PC-3 (cell line): ENCODE results near the gene HMGXB4. TPM values are rescaled to one million over a fixed set of nuclear protein-coding genes. Genes with fewer than 3 reads are reported as not detected.

Experiments
- ATAC-seq: fragments of 200-7000 bp; cut with Tn5 transposase; 2 replicates; pipeline ENCODE4 v1.9.1; 2020; ENCODE audit warnings: mild to moderate bottlenecking, moderate library complexity
- BruUV-seq: library from RNA; stranded (reverse); fragments of 400-500 nt; replicated peaks from 2 replicates; lab custom pipeline; 2021; lab: Mats Ljungman, UMichigan
- CTCF ChIA-PET: fragments of 300-600 bp; sonication (Branson Sonifier 250); formaldehyde crosslinking; loops from one replicate; lab custom pipeline; 2022; ENCODE audit warnings: antibody characterized with exemption; lab: Charles Lee
- POLR2A ChIA-PET: fragments of 300-600 bp; sonication (Branson Sonifier 250); formaldehyde crosslinking; loops from one replicate; lab custom pipeline; 2022; ENCODE audit warnings: antibody characterized with exemption; ENCODE audit not compliant: unreplicated experiment; lab: Charles Lee
- DNase-seq: peaks from one replicate; pipeline ENCODE4 v3.0.0-alpha.2; 2015
- H2AFZ ChIP-seq: fragments of 300-600 bp; sonication (generic); 2 replicates; pipeline ENCODE4 v1.6.0; 2016; ENCODE audit warnings: antibody characterized with exemption, low read length
- H3F3A ChIP-seq: fragments of 300-600 bp; sonication (generic); one replicate; pipeline ENCODE4 v1.6.0; 2017; ENCODE audit warnings: antibody characterized with exemption, low read length, control low read depth, mild to moderate bottlenecking; ENCODE audit not compliant: unreplicated experiment
- H3K27ac ChIP-seq: fragments of 300-600 bp; sonication (generic); 2 replicates; pipeline ENCODE4 v1.5.1; 2016; ENCODE audit warnings: mild to moderate bottlenecking, low read length
- H3K27me3 ChIP-seq: fragments of 300-600 bp; sonication (generic); 2 replicates; pipeline ENCODE4 v1.6.1; 2016; ENCODE audit warnings: low read length, mixed read lengths
- H3K36me3 ChIP-seq: fragments of 300-600 bp; sonication (generic); 2 replicates; pipeline ENCODE4 v1.6.1; 2016; ENCODE audit warnings: low read depth, mixed run types, low read length, mixed read lengths
- H3K4me1 ChIP-seq: fragments of 300-600 bp; sonication (generic); 2 replicates; pipeline ENCODE4 v1.5.1; 2016; ENCODE audit warnings: low read length; ENCODE audit not compliant: insufficient read depth
- H3K4me2 ChIP-seq: fragments of 300-600 bp; sonication (generic); 2 replicates; pipeline ENCODE4 v1.6.0; 2016; ENCODE audit warnings: low read length
- H3K4me3 ChIP-seq: fragments of 300-600 bp; sonication (generic); 2 replicates; pipeline ENCODE4 v1.5.1; 2016; ENCODE audit warnings: mild to moderate bottlenecking, low read length, mixed read lengths
- H3K79me2 ChIP-seq: fragments of 300-600 bp; sonication (generic); 2 replicates; pipeline ENCODE4 v1.6.1; 2017; ENCODE audit warnings: low read length, mixed read lengths
- H3K9ac ChIP-seq: fragments of 300-600 bp; sonication (generic); 2 replicates; pipeline ENCODE4 v1.6.0; 2016; ENCODE audit warnings: mild to moderate bottlenecking, low read length
- H3K9me2 ChIP-seq: fragments of 300-600 bp; sonication (generic); replicated peaks from 2 replicates; pipeline ENCODE4 v1.6.1; 2016; ENCODE audit warnings: mixed run types, low read length, mixed read lengths
- H3K9me3 ChIP-seq: fragments of 300-600 bp; sonication (generic); 2 replicates; pipeline ENCODE4 v1.6.1; 2016; ENCODE audit warnings: low read length, mixed read lengths
- H4K20me1 ChIP-seq: fragments of 300-600 bp; sonication (generic); 2 replicates; pipeline ENCODE4 v1.6.1; 2016; ENCODE audit warnings: low read length, mixed read lengths
- CTCF ChIP-seq: fragments of 300-600 bp; sonication (generic); conservative IDR thresholded peaks from 2 replicates; pipeline ENCODE4 v1.5.1; 2017; ENCODE audit warnings: antibody characterized with exemption, low read depth, mild to moderate bottlenecking, low read length
- EZH2 ChIP-seq: fragments of 300-600 bp; sonication (generic); IDR thresholded peaks from one replicate; pipeline ENCODE4 v1.6.1; 2017; ENCODE audit warnings: antibody characterized with exemption, mild to moderate bottlenecking, low read length; ENCODE audit not compliant: unreplicated experiment
- EZH2phosphoT487 ChIP-seq: fragments of 300-600 bp; sonication (generic); IDR thresholded peaks from 2 replicates; pipeline ENCODE4 v1.6.1; 2018; ENCODE audit warnings: mild to moderate bottlenecking, antibody characterized with exemption, low read length, borderline replicate concordance
- intact Hi-C: fragments of 100-400 bp; cut with micrococcal nuclease; formaldehyde crosslinking; loops from 2 replicates; pipeline ENCODE4 v1.9.0; 2023
- total RNA-seq: library from RNA; depleted of rRNA; stranded (reverse); fragments of >200 nt; gene quantifications from 2 replicates; pipeline ENCODE4 v1.2.3, GENCODE V29; 2014

The HMGXB4 gene
- total RNA-seq, 1 experiment from 2014 or later = 12.9 TPM

- ATAC-seq = no peak
- H4K20me1 ChIP-seq = peaks cover 9% of the 10 kb centered on the region; the same call in 1 of the 2 replicates
- ChIA-PET POLR2A (no interaction called here), CTCF (no interaction called here)
- DNase-seq = no peak
- no peaks in the 10 kb centered on the region for H3K36me3 ChIP-seq
- no peaks in the 10 kb centered on the region for H3F3A ChIP-seq
- no peaks in the 10 kb centered on the region for H3K9me2 ChIP-seq
- H3K27me3 ChIP-seq = no peaks in the 10 kb centered on the region
- H3K9me3 ChIP-seq = no peaks in the 10 kb centered on the region
- no TSS peak for BruUV-seq
- H2AFZ ChIP-seq = no peak overlapping the region
- peaks cover 7% of the 10 kb centered on the region; the same call in 1 of the 2 replicates for H3K4me1 ChIP-seq
- H3K4me2 ChIP-seq = no peak overlapping the region
- peaks cover 20% of the 10 kb centered on the region for H3K79me2 ChIP-seq
- no peak overlapping the region for H3K4me3 ChIP-seq
- H3K27ac ChIP-seq = no peak overlapping the region
- TF ChIP-seq EZH2 (no peak), CTCF (no peak), EZH2phosphoT487 (no peak)
- no peak overlapping the region for H3K9ac ChIP-seq
- intact Hi-C loops = no loop called here
Measured at GRCh38 chr22:35253946-35254345, 3.3 kb upstream of the HMGXB4 start.

GRCh38 chr22:35257002-35257320, 332 bp upstream of the HMGXB4 start:
- Histone ChIP-seq H3K27ac (0 out of 2 replicates have a peak overlapping the region, but pooled peaks have one; percentile 60), H3K36me3 (peaks cover 5% of the 10 kb centered on the region; the same call in 1 of the 2 replicates), H3F3A (no peaks in the 10 kb centered on the region), H3K4me3 (peak overlapping the region; percentile 97), H3K79me2 (peaks cover 42% of the 10 kb centered on the region), H3K9me3 (no peaks in the 10 kb centered on the region), H4K20me1 (peaks cover 14% of the 10 kb centered on the region; the same call in 1 of the 2 replicates), H3K4me2 (peak overlapping the region; percentile 92), H3K9me2 (no peaks in the 10 kb centered on the region), H3K27me3 (no peaks in the 10 kb centered on the region), H3K4me1 (peaks cover 14% of the 10 kb centered on the region; the same call in 1 of the 2 replicates), H2AFZ (peak overlapping the region; percentile 99), H3K9ac (peak overlapping the region; percentile 99)
- ChIA-PET POLR2A (no interaction called here), CTCF (interaction anchor here (1.0 kb wide), 1 partner anchor 26 kb away, joined by 5 read pairs; no protein-coding TSS in a partner anchor)
- no peak for TF ChIP-seq EZH2phosphoT487
- no peak for TF ChIP-seq CTCF
- no peak for TF ChIP-seq EZH2
- intact Hi-C loops = no loop called here
- ATAC-seq (peak; percentile 51), DNase-seq (no peak)
- BruUV-seq = no TSS peak

- H3K4me3 ChIP-seq = peak overlapping the region; percentile 97
- H3K27ac ChIP-seq = peak overlapping the region; percentile 60
- BruUV-seq = TSS peak; percentile 43
- H3K79me2 ChIP-seq = peaks cover 44% of the 10 kb centered on the region
- no peaks in the 10 kb centered on the region for H3K9me3 ChIP-seq
- H2AFZ ChIP-seq = peak overlapping the region; percentile 58; the same call in 1 of the 2 replicates
- H4K20me1 ChIP-seq = peaks cover 14% of the 10 kb centered on the region; the same call in 1 of the 2 replicates
- peaks cover 14% of the 10 kb centered on the region; the same call in 1 of the 2 replicates for H3K4me1 ChIP-seq
- H3K36me3 ChIP-seq = peaks cover 15% of the 10 kb centered on the region; the same call in 1 of the 2 replicates
- CTCF ChIA-PET = no interaction called here
- no peaks in the 10 kb centered on the region for H3K27me3 ChIP-seq
- H3K4me2 ChIP-seq = peak overlapping the region; percentile 92
- DNase-seq = peak; percentile 25
- peak overlapping the region; percentile 99 for H3K9ac ChIP-seq
- POLR2A ChIA-PET = interaction anchor here (0.6 kb wide), 1 partner anchor 771 kb away, joined by 3 read pairs; the partner anchor contains the start of gene RBFOX2
- intact Hi-C loops = no loop called here
- H3K9me2 ChIP-seq = no peaks in the 10 kb centered on the region
- peak; percentile 52 for ATAC-seq
- no peak for TF ChIP-seq CTCF
- TF ChIP-seq EZH2phosphoT487 = no peak
- TF ChIP-seq EZH2 = no peak
- H3F3A ChIP-seq = no peaks in the 10 kb centered on the region
Measured at GRCh38 chr22:35258191-35258988, 1.1 kb downstream of the HMGXB4 start.
